K562 (cell line): ENCODE results near the gene KCNH3.

ENCODE experiments used
- ARID1B ChIP-seq: fragments of 450-650 bp; IDR thresholded peaks from 2 replicates; pipeline ENCODE4 v1.6.1; 2016; ENCODE audit warnings: antibody characterized with exemption, mild to moderate bottlenecking, inconsistent platforms
- BACH1 ChIP-seq: fragments of 200-800 bp; sonication (Bioruptor generic); IDR thresholded peaks from 2 replicates; pipeline ENCODE4 v1.6.1; 2016; ENCODE audit warnings: missing genetic modification characterization, missing compliant biosample characterization
- CTCF ChIP-seq, 3 experiments: IDR thresholded peaks in 2 of 3; conservative IDR thresholded peaks in 1 of 3; 2 replicates each; pipeline ENCODE4 v1.5.1; 2011 to 2012; ENCODE audit warnings: low read length in 3 of 3, mild to moderate bottlenecking in 3 of 3, control low read depth in 2 of 3, improper control_type of control experiment in 1 of 3, inconsistent platforms in 1 of 3, low read depth in 1 of 3, mixed read lengths in 1 of 3, moderate library complexity in 1 of 3; ENCODE audit not compliant: insufficient read depth in 2 of 3
- FOXA1 ChIP-seq: fragments of 450-650 bp; IDR thresholded peaks from 2 replicates; pipeline ENCODE4 v1.6.1; 2016; ENCODE audit warnings: mild to moderate bottlenecking, borderline replicate concordance
- FOXP4 ChIP-seq: sonication (generic); formaldehyde crosslinking; IDR thresholded peaks from 2 replicates; pipeline ENCODE4 v1.8.0; 2022; ENCODE audit warnings: mild to moderate bottlenecking, missing genetic modification reagents, borderline replicate concordance
- MIER1 ChIP-seq: fragments of 450-650 bp; IDR thresholded peaks from 2 replicates; pipeline ENCODE4 v1.6.1; 2016; ENCODE audit warnings: antibody characterized with exemption, mild to moderate bottlenecking, low read depth
- REST ChIP-seq, 2 experiments: fragments of 450-650 bp; formaldehyde crosslinking in 1 of 2; IDR thresholded peaks; 2 replicates each; pipeline versions ENCODE4 v1.4.0 to v1.6.1; 2014 to 2020; ENCODE audit warnings: mild to moderate bottlenecking in 2 of 2, borderline replicate concordance in 1 of 2, low read depth in 1 of 2
- SIN3B ChIP-seq: fragments of 450-650 bp; IDR thresholded peaks from 2 replicates; pipeline ENCODE4 v1.6.1; 2017; ENCODE audit warnings: low read depth, mild to moderate bottlenecking, moderate library complexity
- SP2 ChIP-seq: IDR thresholded peaks from 2 replicates; pipeline ENCODE4 v1.6.1; 2011; ENCODE audit warnings: mild to moderate bottlenecking, low read depth, low read length, moderate library complexity; ENCODE audit not compliant: poor library complexity, severe bottlenecking; ENCODE audit errors: extremely low read depth
- TRIM24 ChIP-seq, 2 experiments: fragments of 450-650 bp; IDR thresholded peaks; 2 replicates each; pipeline ENCODE4 v1.6.1; 2016
- ZNF699 ChIP-seq: fragments of 250-450 bp; sonication (Bioruptor Pico); IDR thresholded peaks from 2 replicates; pipeline ENCODE4 v1.8.0; 2021; ENCODE audit warnings: mild to moderate bottlenecking, moderate library complexity; ENCODE audit not compliant: insufficient replicate concordance

GRCh38 chr12:49557187-49557916 is 18.5 kb downstream of the KCNH3 start:
- no peak for TF ChIP-seq REST (IDR thresholded peaks at IDR 0.05; ENCODE audit: borderline replicate concordance)
- TF ChIP-seq REST (CRISPR knock-in tag; IDR thresholded peaks at IDR 0.05; ENCODE audit: low read depth) = no peak
- TF ChIP-seq CTCF (IDR thresholded peaks at IDR 0.05 in 2 of 3, conservative IDR thresholded peaks at IDR 0.05 in 1 of 3; ENCODE audit: insufficient read depth in 2 of 3, low read depth in 1 of 3, low read length in 3 of 3) = no peak
- TF ChIP-seq TRIM24 (IDR thresholded peaks at IDR 0.05) = no peak
- no peak for TF ChIP-seq SIN3B
- no peak for TF ChIP-seq ZNF699 (CRISPR knock-in tag)
- TF ChIP-seq BACH1 (tag) = no peak
- TF ChIP-seq MIER1 = no peak
- TF ChIP-seq ARID1B = no peak
- no peak for TF ChIP-seq SP2
- no peak for TF ChIP-seq FOXP4 (CRISPR knock-in tag)
- no peak for TF ChIP-seq FOXA1
